Stimulated activated naive CD4-positive, alpha-beta T cell (primary cell): ENCODE data around the gene RHOV.
A peak's percentile ranks its signal among the peaks of the same experiment; 100 is the strongest.

Experiments
- DNase-seq, 6 experiments: peaks; one replicate each; lab custom pipeline; 2025; lab: John Stamatoyannopoulos, UW

The RHOV gene, protein sequence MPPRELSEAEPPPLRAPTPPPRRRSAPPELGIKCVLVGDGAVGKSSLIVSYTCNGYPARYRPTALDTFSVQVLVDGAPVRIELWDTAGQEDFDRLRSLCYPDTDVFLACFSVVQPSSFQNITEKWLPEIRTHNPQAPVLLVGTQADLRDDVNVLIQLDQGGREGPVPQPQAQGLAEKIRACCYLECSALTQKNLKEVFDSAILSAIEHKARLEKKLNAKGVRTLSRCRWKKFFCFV

DNA sequence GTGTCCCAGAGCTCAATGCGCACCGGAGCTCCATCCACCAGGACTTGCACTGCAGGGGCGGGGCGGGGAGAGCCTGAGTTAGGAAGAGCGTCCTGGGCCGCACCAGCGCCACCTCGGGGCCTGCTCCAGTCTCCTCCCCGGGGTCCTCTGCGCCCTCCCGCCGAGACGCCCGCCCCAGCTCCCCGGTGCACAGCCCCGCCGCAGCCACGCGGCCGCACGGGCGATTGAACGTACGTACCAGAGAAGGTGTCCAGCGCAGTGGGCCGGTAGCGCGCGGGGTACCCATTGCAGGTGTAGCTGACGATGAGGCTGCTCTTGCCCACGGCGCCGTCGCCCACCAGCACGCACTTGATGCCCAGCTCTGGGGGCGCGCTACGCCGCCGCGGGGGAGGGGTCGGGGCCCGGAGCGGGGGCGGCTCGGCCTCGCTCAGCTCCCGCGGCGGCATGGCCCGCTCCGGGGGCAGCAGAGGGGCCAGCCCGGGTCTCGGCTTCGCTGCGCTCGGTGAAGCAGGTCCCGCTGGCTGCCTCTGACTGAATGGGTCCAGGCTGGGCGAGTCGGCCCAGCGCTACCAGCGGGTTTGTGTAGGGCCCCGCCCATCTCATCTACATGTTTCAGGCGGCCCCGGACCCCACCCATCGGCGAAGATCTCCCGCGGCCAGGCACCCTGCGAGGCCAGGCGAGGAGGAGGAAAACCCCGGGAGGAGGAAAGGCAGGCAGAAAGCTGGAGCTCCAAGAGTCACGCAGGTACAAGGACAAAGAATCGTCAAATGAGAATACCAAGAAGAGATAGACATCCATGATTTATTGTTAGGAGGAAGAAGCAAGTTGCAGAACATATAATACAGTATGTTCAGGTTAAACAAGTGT, at the start of gene RHOV:
TSS of gene RHOV (minus strand) at position 541 of the 868 bp plus-strand sequence. CDS start at position 446, 95 bp downstream.
- DNase-seq: peak; percentile 6 to 53 (median 38)

DNA sequence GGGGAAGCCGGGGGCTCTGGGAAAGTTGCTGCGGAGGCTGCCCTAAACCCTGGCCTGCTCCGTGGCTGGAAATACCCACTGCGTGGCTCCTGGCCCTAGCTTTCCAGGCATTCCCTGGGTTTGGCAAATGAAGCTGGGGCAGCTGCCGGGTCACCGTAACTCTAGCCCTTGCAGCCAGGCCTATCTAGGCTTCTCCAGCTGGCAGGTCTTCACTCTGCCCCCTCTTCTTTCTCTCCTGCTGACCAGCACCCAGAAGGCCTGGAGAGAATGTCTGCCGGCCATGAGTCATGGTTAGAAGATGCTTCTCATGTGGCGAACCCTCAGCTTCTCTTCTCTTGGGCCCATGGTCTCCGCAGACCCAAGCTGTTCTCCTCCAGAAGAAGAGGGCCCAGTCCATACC, 49.5 kb upstream of the RHOV start:
- DNase-seq: no peak

DNA sequence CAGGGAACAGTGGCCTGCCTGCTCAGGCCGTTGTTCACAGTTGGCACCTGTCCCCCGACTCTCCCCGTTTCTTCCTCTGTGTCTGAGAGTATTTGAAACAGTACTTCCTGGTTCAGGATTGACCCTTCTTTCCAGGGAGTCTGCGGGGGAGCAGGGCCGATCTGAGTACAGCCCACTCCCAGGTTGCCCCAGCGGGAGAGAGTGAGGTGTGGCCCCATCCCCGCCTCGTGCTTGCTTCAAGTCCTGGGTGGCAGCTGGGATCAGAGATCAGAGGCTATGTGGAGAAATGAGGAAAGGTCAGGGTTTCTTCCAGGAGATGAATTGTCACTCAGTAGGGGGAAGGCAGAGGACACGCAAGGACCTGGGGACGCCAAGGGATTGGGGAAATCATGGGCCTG, 48.6 kb upstream of the RHOV start:
- no peak for DNase-seq

DNA sequence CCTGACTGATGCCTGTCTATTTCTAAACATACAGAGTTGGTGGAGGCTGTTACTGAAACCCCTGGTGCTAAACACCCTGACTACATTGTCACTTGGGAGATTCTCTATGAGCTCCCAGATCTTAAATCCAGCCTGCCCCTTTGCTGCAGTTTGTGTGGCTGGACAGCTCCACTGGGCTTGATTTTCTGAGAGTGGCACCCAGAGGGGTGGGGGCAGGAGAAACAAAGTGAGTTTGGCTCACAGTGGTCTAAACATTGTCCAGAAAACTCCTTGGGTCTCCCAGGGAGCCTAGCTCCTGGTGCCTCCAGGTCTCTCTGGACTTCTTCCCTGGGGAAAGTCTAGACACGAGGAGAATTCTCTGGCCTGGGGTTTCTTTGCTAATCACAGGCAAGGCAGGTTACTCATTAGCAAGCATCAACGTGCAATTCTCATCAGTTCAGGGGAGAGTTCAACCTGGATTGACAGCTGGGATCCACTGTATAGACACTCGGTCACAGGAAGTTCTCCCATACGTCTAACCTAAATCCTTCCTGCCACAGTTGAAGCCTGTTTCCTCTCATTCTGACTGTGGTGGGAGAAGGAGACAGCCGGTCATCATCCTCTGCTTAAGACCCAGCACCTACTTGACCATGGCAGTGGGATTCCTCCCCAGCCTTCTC, 48.0 kb upstream of the RHOV start:
- no peak for DNase-seq

DNA sequence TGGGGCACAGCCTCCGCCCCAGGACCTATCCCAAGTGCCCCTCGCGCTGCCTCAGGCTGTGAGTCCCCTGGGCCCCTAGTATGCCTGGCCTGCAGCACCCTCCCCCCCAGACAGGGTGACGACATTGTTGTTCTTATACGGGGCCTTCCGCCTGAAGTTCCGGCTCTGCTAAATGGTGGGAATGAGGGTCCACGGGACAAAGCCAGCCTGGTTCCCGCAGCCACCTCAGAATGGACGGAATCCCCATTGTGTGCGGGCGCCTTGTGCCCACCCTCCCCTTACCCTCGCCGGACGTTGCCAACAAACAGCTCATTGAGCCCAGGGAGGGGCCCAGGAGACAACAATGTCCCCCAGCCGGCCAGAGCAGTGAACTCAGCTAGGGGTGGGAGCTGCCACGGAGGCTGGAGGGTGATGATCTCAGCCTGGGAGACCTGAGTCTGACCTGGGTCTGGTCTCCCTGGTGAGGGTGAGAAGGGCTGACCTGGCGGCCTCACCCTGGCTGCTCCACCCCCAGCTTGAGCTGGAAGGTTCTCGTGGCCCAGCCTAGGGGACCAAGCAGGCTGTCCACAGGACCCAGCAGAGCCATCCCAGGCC, 44.9 kb upstream of the RHOV start:
- DNase-seq: no peak

DNA sequence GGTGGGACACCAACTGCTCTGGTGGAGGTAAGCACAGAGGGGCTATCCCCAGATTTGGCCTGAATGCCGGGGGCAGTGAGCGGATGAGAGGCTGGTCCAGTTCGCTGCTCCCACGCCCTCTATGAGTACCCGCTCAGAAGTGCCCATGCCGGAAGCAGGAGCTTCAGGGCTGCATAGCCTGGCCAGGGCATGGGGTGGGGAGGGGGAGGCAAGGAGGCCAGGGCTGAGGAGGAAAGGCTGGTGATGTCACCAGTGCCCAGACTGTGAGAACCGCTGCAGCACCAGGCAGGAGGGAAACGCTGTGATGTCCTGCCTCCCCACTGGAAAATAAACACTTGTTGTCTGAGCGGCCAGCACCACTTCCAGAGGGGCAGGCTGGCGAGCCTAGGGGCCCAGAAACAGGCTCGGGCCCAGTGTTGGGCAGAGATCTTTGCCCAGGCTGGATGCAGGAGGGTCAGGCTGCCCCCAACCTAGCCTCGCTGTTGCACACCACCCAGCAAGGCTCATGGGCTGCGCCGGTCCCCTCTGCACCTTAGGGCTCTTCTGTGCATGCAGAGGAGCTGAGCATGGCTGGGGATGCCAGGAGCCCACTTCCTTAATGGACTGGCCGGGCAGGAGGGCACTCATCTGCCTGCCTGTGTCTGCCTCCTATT, 44.2 kb upstream of the RHOV start:
- no peak for DNase-seq

DNA sequence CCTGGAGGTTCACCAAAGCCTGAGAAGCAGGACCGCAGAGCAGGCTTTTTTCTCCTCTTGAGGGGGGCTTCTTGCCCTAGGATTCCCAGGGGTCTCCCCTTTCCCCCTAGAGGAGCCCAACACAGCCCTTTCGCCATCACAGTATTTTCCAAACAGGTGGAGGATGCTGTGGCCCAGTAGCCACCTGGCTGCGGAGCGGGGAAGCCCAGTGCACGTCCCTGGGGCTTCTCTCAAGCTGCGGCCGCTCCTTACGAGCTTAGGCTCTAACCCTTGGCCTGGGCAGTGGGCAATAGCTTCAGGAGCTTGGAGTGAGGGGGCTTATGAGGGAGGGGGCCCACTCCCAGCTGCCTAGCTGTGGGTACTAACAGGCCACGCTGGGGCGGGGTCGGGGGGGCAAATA, 43.6 kb upstream of the RHOV start:
- no peak for DNase-seq

DNA sequence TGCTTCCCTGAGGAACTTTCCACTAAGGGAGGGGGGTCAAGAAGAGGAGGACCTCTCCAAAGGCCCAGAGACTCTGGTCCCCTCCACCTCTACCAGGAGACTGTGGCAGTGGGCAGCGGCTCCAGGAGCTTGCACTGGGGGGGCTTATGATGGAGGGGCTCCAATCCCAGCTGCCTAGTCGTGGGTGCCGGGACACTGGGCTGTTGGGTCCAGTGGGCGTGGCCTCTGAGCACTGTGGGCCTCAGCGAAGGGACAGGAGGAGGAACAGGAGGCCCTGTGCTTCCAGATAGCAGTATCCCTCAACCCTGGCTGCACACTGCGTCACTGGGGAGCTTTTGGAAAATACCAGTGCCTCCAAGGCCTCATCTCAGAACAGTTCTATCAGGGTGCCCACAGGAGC, 41.6 kb upstream of the RHOV start:
- DNase-seq: no peak

DNA sequence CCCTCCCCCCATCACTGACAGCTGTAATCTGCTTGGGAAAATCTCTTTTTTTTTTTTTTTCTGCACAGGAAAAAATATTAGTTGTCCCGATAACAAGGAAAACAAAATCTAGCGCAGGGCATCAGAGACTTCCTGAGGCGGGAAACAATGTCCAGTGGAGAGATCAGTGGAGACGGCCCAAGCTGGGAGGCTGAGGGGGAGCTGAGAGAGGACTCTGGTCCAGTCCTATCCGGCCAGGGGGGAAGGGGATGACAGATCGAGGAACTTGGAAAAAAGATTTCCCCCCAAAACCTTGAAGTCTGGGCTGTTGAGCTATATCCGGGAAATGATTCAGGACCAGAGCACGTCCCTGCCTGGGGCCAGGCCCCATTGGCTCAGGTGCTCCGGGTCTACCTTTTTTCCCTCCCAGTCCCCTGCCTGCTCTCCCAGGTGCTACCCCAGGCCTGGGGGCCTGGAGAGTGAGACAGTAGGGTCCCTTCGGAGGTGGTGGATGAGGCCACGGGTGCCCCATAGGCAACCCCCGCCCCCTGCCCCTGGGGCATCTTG, 41.2 kb upstream of the RHOV start:
- DNase-seq: no peak

DNA sequence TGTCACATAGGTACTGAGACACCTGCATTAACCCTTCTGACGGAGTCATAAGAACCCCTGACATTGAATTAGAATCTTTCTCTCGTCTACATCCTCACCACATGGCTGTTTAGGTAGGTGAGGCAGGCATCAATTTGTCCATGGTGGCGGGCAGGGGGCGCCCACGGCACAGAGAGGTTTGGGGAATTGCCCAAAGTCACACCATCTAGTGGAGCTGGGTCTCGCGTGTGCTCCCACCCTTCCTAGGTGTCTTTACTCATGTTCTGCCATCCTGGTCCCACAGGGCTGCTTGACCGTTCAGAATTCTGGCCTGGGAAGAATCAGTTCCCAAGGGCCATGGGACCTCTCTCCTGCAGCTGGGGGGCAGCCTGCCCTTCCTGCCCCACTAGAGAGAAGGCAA, 40.5 kb upstream of the RHOV start:
- no peak for DNase-seq

DNA sequence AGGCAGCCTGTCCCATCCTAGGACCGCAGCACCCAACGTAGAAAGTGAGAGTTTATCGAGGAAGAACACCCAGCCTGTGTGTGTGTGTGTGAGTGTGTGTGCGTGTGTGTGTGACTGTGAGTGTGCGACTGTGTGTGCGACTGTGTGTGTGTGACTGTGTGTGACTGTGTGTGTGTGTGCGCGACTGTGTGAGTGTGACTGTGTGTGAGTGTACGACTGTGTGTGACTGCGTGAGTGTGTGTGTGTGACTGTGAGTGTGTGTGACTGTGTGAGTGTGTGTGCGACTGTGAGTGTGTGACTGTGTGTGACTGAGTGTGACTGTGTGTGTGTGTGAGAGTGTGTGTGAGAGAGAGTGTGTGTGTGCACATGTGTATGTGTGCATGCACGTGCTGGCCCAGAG, 40.0 kb upstream of the RHOV start:
- DNase-seq: no peak

DNA sequence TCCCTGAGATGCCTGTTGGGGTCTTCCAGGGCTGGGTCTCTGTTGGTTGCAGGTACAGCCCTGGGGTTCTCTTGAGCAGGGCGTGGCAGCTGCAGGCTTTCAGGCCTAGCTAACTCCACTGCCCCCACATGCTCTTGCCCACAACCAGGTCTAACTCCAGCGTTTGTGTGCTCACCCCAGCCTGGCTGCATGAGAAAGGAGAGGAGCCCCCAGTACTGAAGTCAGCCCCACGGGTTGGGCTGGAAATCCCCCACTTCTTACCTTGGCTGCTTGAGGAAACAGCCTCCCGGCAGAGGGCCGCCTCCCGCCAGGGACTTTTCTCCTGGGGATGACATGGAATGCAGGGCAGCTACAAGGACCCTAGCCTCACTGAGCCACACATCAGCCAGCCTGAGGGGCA, 38.4 kb upstream of the RHOV start:
- no peak for DNase-seq

DNA sequence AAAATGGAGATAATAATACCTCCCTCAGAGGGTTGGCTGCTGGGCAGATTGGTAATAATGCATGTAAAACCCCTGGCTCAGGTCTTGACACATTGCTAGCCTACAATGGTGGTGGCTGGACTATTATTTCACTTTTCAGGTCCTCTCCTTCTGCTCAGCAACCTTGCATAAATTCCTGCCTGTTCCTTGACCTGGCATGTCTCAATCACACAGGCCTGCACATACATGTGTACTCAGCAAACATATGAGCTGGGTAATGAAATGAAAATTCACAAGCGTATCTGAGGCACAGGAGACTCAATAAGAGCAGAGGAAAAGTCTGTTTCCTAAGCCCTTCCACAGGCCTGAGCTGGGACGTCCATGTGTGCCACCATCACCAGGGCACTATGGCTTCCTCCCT, 37.7 kb upstream of the RHOV start:
- DNase-seq: no peak

DNA sequence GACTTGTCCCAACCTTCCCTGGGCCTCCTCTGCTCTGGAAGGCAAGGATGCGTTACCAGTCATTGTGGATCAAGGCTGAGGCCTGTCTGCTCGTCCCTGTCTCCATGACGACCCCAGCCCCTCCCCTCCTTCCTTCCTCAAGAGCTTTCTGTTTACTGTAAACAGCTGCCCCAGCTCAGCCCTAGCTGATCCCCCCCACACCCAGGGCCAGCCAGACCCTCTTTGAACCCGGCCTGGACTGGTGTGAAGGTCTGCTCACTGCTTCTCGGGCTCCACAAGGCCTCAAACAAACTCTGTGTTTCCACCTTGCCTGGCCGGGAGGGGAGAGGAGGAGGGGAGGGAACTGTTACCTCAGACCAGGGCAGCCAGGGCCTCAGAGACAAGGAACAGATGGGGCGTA, 37.1 kb upstream of the RHOV start:
- no peak for DNase-seq

DNA sequence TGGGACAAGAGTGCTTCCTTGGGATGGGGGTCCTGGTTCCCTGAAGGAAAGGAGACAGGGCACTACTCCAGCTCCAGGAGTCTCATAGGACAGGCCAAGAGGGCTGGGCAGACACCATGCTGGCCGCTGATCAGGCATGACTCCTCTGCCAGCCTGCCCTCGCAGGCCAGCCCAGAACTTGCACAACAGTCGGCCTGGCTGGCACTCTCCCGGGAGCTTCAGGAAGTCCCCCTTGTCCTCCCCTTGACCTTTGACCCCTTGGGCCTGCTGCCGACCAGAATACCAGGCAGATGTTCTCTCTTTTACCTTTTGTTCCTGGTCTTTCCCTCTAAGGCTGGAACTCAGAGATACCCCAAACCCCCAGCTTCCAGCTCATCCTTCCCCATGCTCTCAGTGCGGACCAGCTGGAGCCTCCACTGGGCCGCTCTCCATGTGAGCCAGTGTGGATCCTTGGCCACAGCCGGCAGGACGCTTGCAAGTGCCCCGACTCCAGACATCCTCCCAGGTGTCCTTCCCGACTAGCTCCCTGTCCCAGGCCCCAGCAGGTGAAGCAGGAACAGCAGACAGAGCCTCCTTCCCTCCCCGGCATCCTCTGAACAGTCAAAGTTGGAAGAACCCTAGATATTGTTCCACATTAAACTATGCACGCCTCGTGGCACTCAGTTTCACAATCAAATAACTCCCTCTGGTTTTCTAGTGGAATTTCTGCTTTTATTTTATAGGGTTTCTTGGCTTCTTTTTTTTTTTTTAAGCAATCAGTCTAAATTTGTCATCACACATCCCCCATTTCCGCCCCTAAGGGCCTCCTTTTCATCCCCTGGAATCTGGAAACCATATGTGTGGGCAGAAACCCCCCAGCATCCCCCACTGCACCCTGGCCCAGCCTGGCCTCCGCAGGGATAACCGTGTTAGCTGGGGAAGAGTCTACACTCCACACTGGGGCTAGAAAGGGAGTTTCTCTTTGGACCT, 35.9 kb upstream of the RHOV start:
- no peak for DNase-seq

DNA sequence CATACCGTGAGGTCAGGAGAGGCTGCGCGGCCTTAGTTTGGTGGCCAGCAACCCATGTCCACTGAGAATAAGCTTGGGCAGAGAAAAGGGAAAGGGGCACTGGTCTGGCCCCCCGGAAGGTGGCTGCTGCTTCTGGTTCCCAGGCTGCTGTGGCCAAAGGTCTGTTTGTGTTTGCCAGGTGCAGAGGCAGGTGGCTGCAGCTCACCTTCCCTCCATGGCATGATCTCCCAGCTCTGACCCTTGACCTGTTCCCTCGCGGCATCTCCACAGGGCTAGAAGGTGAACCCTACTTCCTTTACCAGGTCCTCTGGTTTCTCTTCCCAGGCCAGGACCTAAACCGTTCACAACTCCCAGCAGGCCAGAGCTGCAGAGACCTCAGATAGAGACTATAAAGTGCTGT, 34.1 kb upstream of the RHOV start:
- DNase-seq: no peak

DNA sequence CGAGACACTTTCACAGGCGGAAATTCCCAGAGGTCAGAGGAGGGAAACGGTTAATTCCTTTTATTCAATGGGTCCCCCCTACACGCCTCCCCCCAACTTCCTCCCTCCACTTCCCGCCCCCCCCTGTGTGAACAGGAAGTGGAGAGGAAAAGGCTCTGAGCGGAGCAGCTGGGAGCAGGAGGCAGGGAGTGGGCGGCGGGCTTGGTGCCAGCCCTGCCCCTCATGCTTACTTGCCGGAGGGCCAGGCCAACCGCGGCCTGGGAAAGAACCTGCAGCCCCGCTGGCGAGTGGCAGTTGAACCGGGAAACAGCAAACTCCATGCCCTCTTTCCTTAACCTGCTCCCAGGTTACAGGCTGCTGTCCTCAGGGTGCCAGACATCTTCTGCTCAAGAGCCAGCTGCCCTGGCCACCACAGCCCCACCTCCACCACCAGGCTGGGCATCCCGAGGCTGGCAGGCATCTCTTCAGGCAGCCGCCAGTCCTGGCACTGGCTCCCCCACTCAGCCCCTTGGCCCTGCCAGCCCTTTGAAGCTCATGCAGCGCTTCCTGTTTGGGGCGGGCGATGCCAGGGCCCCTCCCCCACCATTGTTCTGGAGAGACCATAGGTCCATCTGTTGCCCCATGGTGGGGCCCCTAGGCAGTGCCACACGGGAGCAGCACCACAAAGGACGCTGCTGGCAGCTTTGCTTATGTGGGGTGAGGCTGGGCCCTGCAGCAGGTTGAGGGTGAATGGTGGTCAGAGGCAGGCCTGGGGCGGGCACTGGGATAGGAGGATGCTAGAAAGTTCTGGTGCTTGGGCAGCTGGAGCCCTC, 33.2 kb upstream of the RHOV start:
- peak; percentile 30 to 71 (median 52) for DNase-seq

DNA sequence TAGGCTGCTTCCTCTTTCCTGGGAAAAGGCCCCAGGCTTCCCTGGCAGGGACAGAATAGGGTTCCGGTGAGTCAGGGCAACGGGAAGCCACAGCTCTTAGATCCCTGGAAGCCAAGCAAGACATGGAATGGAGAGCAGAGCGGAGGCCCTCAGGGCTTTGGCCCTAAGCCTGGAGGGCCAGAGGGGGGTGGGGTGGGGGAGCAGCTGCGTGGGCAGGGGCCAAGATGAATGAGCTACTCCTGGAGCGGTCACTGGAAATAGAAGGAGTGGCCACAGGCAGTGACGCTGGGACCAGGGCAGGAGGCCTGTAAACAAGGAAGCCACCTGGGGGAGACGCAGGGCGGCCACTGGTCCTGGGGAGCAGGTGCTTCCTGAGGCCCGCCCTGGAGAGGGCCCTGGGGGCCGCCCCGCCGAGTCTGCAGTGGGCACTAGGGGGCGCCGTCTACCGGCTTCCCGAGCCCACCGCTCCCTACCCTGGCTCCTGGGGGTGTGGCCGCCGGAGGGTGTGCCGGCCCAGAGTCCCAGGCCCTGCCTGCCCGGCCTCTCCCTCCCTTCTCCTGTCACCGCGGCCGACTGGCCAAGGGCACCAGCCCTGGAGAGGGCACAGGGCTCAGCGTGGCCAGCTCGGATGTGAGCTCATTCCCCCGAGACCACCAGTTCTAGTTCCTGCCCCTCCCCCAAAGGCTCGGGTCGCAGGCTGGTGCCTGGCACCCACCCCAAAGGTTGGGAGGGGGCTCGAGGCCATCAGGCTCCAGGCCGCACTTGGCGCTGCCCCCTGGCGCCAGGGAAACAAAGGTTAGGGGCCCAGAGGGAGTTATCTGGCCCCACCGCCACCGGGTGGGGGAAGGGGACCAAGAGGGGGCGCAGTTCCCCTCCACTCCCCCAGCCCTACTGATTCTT, 32.3 kb upstream of the RHOV start:
- DNase-seq: peak; percentile 35 to 76 (median 64)
